Endothelial cell of umbilical vein (primary cell): Measurements from ENCODE around the gene ANKRD13B. TPM values are rescaled to one million over a fixed set of nuclear protein-coding genes. Genes with fewer than 3 reads are reported as not detected.

Experiments
- BruUV-seq: library from RNA; stranded (reverse); fragments of 400-500 nt; replicated peaks from 2 replicates; lab custom pipeline; 2021; lab: Mats Ljungman, UMichigan
- CTCF ChIA-PET: fragments of 300-600, 350-600 bp; sonication (Branson Sonifier 250); formaldehyde crosslinking; loops from one replicate; lab custom pipeline; 2021; ENCODE audit warnings: antibody characterized with exemption, inconsistent platforms; lab: Charles Lee
- POLR2A ChIA-PET: fragments of 300-600, 350-600 bp; sonication (Branson Sonifier 250); formaldehyde crosslinking; loops from one replicate; lab custom pipeline; 2021; ENCODE audit warnings: antibody characterized with exemption, inconsistent platforms; lab: Charles Lee
- DNase-seq: peaks from one replicate; pipeline ENCODE4 v3.0.0-alpha.2; 2011; ENCODE audit warnings: low read depth, low spot score
- FAIRE-seq: peaks from 2 replicates; lab custom pipeline; 2011; peaks lifted over from hg19 to GRCh38; lab: Jason Lieb, UNC
- H2AFZ ChIP-seq: 2 replicates; pipeline ENCODE4 v1.6.0; 2012; ENCODE audit warnings: low read depth, low read length, control low read depth, inconsistent platforms
- H3K27ac ChIP-seq: 2 replicates; pipeline ENCODE4 v1.5.1; 2011; ENCODE audit warnings: low read depth, mild to moderate bottlenecking, control low read depth, low read length, moderate library complexity; ENCODE audit not compliant: insufficient read depth
- H3K27me3 ChIP-seq, 2 experiments: 2 replicates each; pipeline versions ENCODE4 v1.6.0 to v1.6.1; 2011; ENCODE audit warnings: low read length in 2 of 2, mixed read lengths in 1 of 2; ENCODE audit not compliant: control insufficient read depth in 2 of 2, insufficient read depth in 2 of 2
- H3K36me3 ChIP-seq, 2 experiments: 2 replicates in 1 of 2; 3 replicates in 1 of 2; pipeline ENCODE4 v1.5.1; 2011; ENCODE audit warnings: low read length in 2 of 2, mild to moderate bottlenecking in 1 of 2, moderate library complexity in 1 of 2; ENCODE audit not compliant: control insufficient read depth in 2 of 2, insufficient read depth in 2 of 2; ENCODE audit errors: extremely low read depth in 1 of 2
- H3K4me1 ChIP-seq: 3 replicates; pipeline ENCODE4 v1.5.1; 2011; ENCODE audit warnings: mild to moderate bottlenecking, low read length; ENCODE audit not compliant: control insufficient read depth, insufficient read depth; ENCODE audit errors: extremely low read depth
- H3K4me2 ChIP-seq: 2 replicates; pipeline ENCODE4 v1.6.1; 2011; ENCODE audit warnings: low read length, control low read depth, mixed read lengths; ENCODE audit not compliant: insufficient read depth
- H3K4me3 ChIP-seq, 3 experiments: fragments of 200-600 bp in 1 of 3; sonication (generic), shearing (Covaris generic) in 1 of 3; replicated peaks in 1 of 3; 2 replicates each; pipeline ENCODE4 v1.5.1; 2011 to 2016; ENCODE audit warnings: control low read depth in 3 of 3, low read length in 3 of 3, mild to moderate bottlenecking in 2 of 3, inconsistent platforms in 1 of 3, low read depth in 1 of 3, moderate library complexity in 1 of 3; ENCODE audit not compliant: insufficient read depth in 1 of 3
- H3K79me2 ChIP-seq: 2 replicates; pipeline ENCODE4 v1.6.0; 2012; ENCODE audit warnings: low read length, inconsistent platforms; ENCODE audit not compliant: control insufficient read depth, insufficient read depth
- H3K9ac ChIP-seq: replicated peaks from 2 replicates; pipeline ENCODE3; 2011; ENCODE audit warnings: low read length, control low read depth; ENCODE audit not compliant: insufficient read depth; ENCODE audit errors: extremely low read depth
- H3K9me1 ChIP-seq: replicated peaks from 3 replicates; pipeline ENCODE4 v1.6.0; 2011; ENCODE audit warnings: mild to moderate bottlenecking, low read length; ENCODE audit not compliant: control insufficient read depth, insufficient read depth; ENCODE audit errors: extremely low read depth
- H3K9me3 ChIP-seq: replicated peaks from 2 replicates; pipeline ENCODE4 v1.5.1; 2012; ENCODE audit warnings: low read length, inconsistent platforms; ENCODE audit not compliant: control insufficient read depth, insufficient read depth
- H4K20me1 ChIP-seq: replicated peaks from 2 replicates; pipeline ENCODE3; 2011; ENCODE audit warnings: mild to moderate bottlenecking, low read length; ENCODE audit not compliant: control insufficient read depth, insufficient read depth; ENCODE audit errors: extremely low read depth
- CTCF ChIP-seq, 2 donors: IDR thresholded peaks; 1 replicate in 1 of 2; 2 replicates in 1 of 2; pipeline ENCODE4 v1.5.1; 2011; ENCODE audit warnings: low read length in 2 of 2, mild to moderate bottlenecking in 2 of 2, moderate library complexity in 2 of 2, control low read depth in 1 of 2, inconsistent platforms in 1 of 2, low read depth in 1 of 2; ENCODE audit not compliant: insufficient read depth in 1 of 2; ENCODE audit errors: extremely low read depth in 1 of 2
- EZH2 ChIP-seq: IDR thresholded peaks from 2 replicates; pipeline ENCODE4 v1.6.1; 2012; ENCODE audit warnings: borderline replicate concordance, low read depth, mild to moderate bottlenecking, moderate library complexity, low read length, inconsistent platforms; ENCODE audit not compliant: severe bottlenecking
- GATA2 ChIP-seq: IDR thresholded peaks from 2 replicates; pipeline ENCODE4 v1.7.0; 2011; ENCODE audit warnings: low read depth, mild to moderate bottlenecking, moderate library complexity, mixed read lengths, low read length; ENCODE audit not compliant: insufficient read length, insufficient read depth
- MAX ChIP-seq: IDR thresholded peaks from 2 replicates; pipeline ENCODE4 v1.6.1; 2011; ENCODE audit not compliant: insufficient read depth, insufficient read length
- MYC ChIP-seq: IDR thresholded peaks from one replicate; pipeline ENCODE4 v1.6.1; 2011; ENCODE audit warnings: mild to moderate bottlenecking, low read depth, low read length
- POLR2A ChIP-seq: IDR thresholded peaks from 2 replicates; pipeline ENCODE4 v1.6.1; 2012; ENCODE audit warnings: low read depth, mild to moderate bottlenecking, control low read depth, low read length
- dilution Hi-C: fragments of 300-500 bp; cut with MboI; formaldehyde crosslinking; loops from one replicate; pipeline ENCODE4 v1.15.0; 2019; ENCODE audit warnings: low sequenced_read_pairs; ENCODE audit not compliant: extremely low pct_ligation_motif_present
- intact Hi-C: fragments of 100-400 bp; cut with micrococcal nuclease; formaldehyde crosslinking; loops from one replicate; pipeline ENCODE4 v1.10.0; 2022
- polyA plus RNA-seq, 4 experiments: library from polyadenylated mRNA; depleted of rRNA in 3 of 4; stranded (reverse) in 3 of 4; unstranded in 1 of 4; fragments of >200 nt; gene quantifications; 2 replicates each; pipeline versions ENCODE4 v1.2.1 to v1.2.3, GENCODE V29; 2011 to 2012; ENCODE audit warnings: missing spikeins in 1 of 4
- total RNA-seq: library from RNA; stranded (reverse); gene quantifications from 2 replicates; pipeline ENCODE4 v1.2.3, GENCODE V29; 2021

Gene ANKRD13B
- total and polyA plus RNA-seq, 2 donors (not counting 3 experiments of a cell fraction or from before 2014, with no cell fraction given) = 21.1 to 23.2 TPM

GRCh38 chr17:29571486-29571882 is 21.4 kb upstream of the ANKRD13B start:
- ChIA-PET CTCF (interaction anchor here (0.9 to 8.8 kb wide), 6 partner anchors 8 to 201 kb away, joined by 3 to 105 read pairs (median 6); no protein-coding TSS in a partner anchor), POLR2A (no interaction called here)
- Histone ChIP-seq H3K27me3 (no peaks in the 10 kb centered on the region), H2AFZ (no peak overlapping the region), H3K27ac (no peak overlapping the region), H3K9me1 (no peaks in the 10 kb centered on the region), H3K79me2 (no peaks in the 10 kb centered on the region), H3K4me3 (no peak overlapping the region), H3K36me3 (peaks cover under 1 to 29% of the 10 kb centered on the region in 2 experiments), H4K20me1 (no peaks in the 10 kb centered on the region), H3K9ac (no peak overlapping the region), H3K4me1 (peaks cover 18% of the 10 kb centered on the region), H3K4me2 (no peak overlapping the region), H3K9me3 (no peaks in the 10 kb centered on the region)
- dilution Hi-C loops (no loop called here), intact Hi-C loops (no loop called here)
- TF ChIP-seq MYC (no peak), GATA2 (no peak), POLR2A (no peak), MAX (no peak), CTCF (IDR thresholded peaks at IDR 0.05; ENCODE audit: extremely low read depth in 1 of 2, insufficient read depth in 1 of 2, low read depth in 1 of 2, low read length in 2 of 2) (no peak), EZH2 (no peak)
- no peak for FAIRE-seq
- no peak for DNase-seq
- BruUV-seq = no TSS peak
